ENCODE data around the gene KIR3DL1.

- TF ChIP-seq CTCF (IDR thresholded peaks at IDR 0.05): no peak
- no peak for TF ChIP-seq POLR2A (IDR thresholded peaks at IDR 0.05)
These were observed 12.2 kb upstream of the KIR3DL1 start for GRCh38 chr19:54804101-54804500.

All from right lobe of liver (tissue), 4 donors.